ENCODE results near the gene GRN.

DNA sequence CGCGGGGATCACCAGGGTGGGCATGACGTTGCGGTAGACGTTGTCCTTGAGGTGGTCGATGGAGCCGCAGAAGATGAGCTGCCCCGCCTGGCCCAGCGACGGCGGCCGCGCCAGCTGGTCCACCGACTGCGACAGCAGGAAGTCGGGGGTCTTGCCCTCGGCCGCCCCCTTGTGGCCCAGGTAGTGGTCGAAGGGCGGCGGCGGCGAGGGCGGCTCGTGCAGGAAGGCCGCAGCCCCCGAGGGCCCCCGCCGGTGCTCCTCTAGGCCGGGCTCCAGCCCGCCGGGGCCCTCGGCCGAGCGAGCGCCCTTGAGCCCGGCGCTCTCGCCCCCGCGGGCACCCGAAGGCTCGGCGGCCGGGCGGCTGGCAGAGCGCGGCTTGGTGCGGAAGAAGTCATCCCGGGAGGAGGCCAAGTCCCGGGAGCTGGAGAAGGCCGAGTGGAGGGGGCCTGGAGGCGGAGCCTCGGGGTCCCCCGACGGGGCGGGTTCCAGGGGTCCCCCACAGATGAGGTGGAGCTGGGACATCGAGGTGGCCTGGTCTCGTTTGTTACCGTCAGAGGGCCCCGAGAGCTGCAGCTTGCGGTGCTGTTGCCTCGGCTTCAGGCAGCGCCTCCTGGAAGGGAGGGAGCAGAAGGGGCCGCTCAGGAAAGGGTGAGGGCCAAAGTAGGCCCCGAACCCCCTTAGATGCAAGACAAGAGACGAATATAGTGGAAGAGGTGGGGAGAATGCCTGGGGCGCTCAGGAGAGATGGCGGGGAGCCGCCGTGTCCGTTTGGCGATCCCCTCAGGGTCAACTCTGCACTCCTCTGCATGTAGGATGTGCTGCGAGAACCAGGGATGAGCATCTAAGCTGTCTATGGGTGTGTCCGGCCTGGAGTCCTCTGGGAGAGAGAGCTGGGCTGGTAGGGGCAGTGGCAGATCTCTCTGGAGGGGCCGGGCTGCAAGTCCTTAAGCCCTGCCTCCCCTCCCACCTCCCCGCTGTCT, 9.8 kb downstream of the GRN start:
- TF ChIP-seq, protein P1, sequence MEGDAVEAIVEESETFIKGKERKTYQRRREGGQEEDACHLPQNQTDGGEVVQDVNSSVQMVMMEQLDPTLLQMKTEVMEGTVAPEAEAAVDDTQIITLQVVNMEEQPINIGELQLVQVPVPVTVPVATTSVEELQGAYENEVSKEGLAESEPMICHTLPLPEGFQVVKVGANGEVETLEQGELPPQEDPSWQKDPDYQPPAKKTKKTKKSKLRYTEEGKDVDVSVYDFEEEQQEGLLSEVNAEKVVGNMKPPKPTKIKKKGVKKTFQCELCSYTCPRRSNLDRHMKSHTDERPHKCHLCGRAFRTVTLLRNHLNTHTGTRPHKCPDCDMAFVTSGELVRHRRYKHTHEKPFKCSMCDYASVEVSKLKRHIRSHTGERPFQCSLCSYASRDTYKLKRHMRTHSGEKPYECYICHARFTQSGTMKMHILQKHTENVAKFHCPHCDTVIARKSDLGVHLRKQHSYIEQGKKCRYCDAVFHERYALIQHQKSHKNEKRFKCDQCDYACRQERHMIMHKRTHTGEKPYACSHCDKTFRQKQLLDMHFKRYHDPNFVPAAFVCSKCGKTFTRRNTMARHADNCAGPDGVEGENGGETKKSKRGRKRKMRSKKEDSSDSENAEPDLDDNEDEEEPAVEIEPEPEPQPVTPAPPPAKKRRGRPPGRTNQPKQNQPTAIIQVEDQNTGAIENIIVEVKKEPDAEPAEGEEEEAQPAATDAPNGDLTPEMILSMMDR (IDR thresholded peaks at IDR 0.05), result peak in 1 of 2 donors; percentile 19
- TF ChIP-seq POLR2AphosphoS5 (IDR thresholded peaks at IDR 0.05) (no peak), POLR2A (IDR thresholded peaks at IDR 0.05) (no peak), EP300 (IDR thresholded peaks at IDR 0.05) (no peak)

Measured in suprapubic skin (tissue), 4 donors.